Measurements from ENCODE around the gene DNAJC11.
A peak's percentile ranks its signal among the peaks of the same experiment; 100 is the strongest.

GRCh38 chr1:6634371-6635052, 67.1 kb downstream of the DNAJC11 start:
- TF ChIP-seq CTCF (IDR thresholded peaks at IDR 0.05; ENCODE audit: low read depth, low read length): peak; percentile 33; the same call in 1 of the 2 replicates
- no peak for TF ChIP-seq EZH2phosphoT487 (IDR thresholded peaks at IDR 0.05; ENCODE audit: low read depth)
